Endothelial cell of umbilical vein (primary cell): ENCODE results near the gene RAB11FIP3. TPM values are rescaled to one million over a fixed set of nuclear protein-coding genes. Genes with fewer than 3 reads are reported as not detected.

Experiments used
- BruUV-seq: library from RNA; stranded (reverse); fragments of 400-500 nt; replicated peaks from 2 replicates; lab custom pipeline; 2021; lab: Mats Ljungman, UMichigan
- CTCF ChIA-PET: fragments of 300-600, 350-600 bp; sonication (Branson Sonifier 250); formaldehyde crosslinking; loops from one replicate; lab custom pipeline; 2021; ENCODE audit warnings: antibody characterized with exemption, inconsistent platforms; lab: Charles Lee
- POLR2A ChIA-PET: fragments of 300-600, 350-600 bp; sonication (Branson Sonifier 250); formaldehyde crosslinking; loops from one replicate; lab custom pipeline; 2021; ENCODE audit warnings: antibody characterized with exemption, inconsistent platforms; lab: Charles Lee
- DNase-seq: peaks from one replicate; pipeline ENCODE4 v3.0.0-alpha.2; 2011; ENCODE audit warnings: low read depth, low spot score
- FAIRE-seq: peaks from 2 replicates; lab custom pipeline; 2011; peaks lifted over from hg19 to GRCh38; lab: Jason Lieb, UNC
- H2AFZ ChIP-seq: 2 replicates; pipeline ENCODE4 v1.6.0; 2012; ENCODE audit warnings: low read depth, low read length, control low read depth, inconsistent platforms
- H3K27ac ChIP-seq: 2 replicates; pipeline ENCODE4 v1.5.1; 2011; ENCODE audit warnings: low read depth, mild to moderate bottlenecking, control low read depth, low read length, moderate library complexity; ENCODE audit not compliant: insufficient read depth
- H3K27me3 ChIP-seq, 2 experiments: 2 replicates each; pipeline versions ENCODE4 v1.6.0 to v1.6.1; 2011; ENCODE audit warnings: low read length in 2 of 2, mixed read lengths in 1 of 2; ENCODE audit not compliant: control insufficient read depth in 2 of 2, insufficient read depth in 2 of 2
- H3K36me3 ChIP-seq, 2 experiments: 2 replicates in 1 of 2; 3 replicates in 1 of 2; pipeline ENCODE4 v1.5.1; 2011; ENCODE audit warnings: low read length in 2 of 2, mild to moderate bottlenecking in 1 of 2, moderate library complexity in 1 of 2; ENCODE audit not compliant: control insufficient read depth in 2 of 2, insufficient read depth in 2 of 2; ENCODE audit errors: extremely low read depth in 1 of 2
- H3K4me1 ChIP-seq: 3 replicates; pipeline ENCODE4 v1.5.1; 2011; ENCODE audit warnings: mild to moderate bottlenecking, low read length; ENCODE audit not compliant: control insufficient read depth, insufficient read depth; ENCODE audit errors: extremely low read depth
- H3K4me2 ChIP-seq: 2 replicates; pipeline ENCODE4 v1.6.1; 2011; ENCODE audit warnings: low read length, control low read depth, mixed read lengths; ENCODE audit not compliant: insufficient read depth
- H3K4me3 ChIP-seq, 3 experiments: fragments of 200-600 bp in 1 of 3; sonication (generic), shearing (Covaris generic) in 1 of 3; replicated peaks in 1 of 3; 2 replicates each; pipeline ENCODE4 v1.5.1; 2011 to 2016; ENCODE audit warnings: control low read depth in 3 of 3, low read length in 3 of 3, mild to moderate bottlenecking in 2 of 3, inconsistent platforms in 1 of 3, low read depth in 1 of 3, moderate library complexity in 1 of 3; ENCODE audit not compliant: insufficient read depth in 1 of 3
- H3K79me2 ChIP-seq: 2 replicates; pipeline ENCODE4 v1.6.0; 2012; ENCODE audit warnings: low read length, inconsistent platforms; ENCODE audit not compliant: control insufficient read depth, insufficient read depth
- H3K9ac ChIP-seq: replicated peaks from 2 replicates; pipeline ENCODE3; 2011; ENCODE audit warnings: low read length, control low read depth; ENCODE audit not compliant: insufficient read depth; ENCODE audit errors: extremely low read depth
- H3K9me1 ChIP-seq: replicated peaks from 3 replicates; pipeline ENCODE4 v1.6.0; 2011; ENCODE audit warnings: mild to moderate bottlenecking, low read length; ENCODE audit not compliant: control insufficient read depth, insufficient read depth; ENCODE audit errors: extremely low read depth
- H3K9me3 ChIP-seq: replicated peaks from 2 replicates; pipeline ENCODE4 v1.5.1; 2012; ENCODE audit warnings: low read length, inconsistent platforms; ENCODE audit not compliant: control insufficient read depth, insufficient read depth
- H4K20me1 ChIP-seq: replicated peaks from 2 replicates; pipeline ENCODE3; 2011; ENCODE audit warnings: mild to moderate bottlenecking, low read length; ENCODE audit not compliant: control insufficient read depth, insufficient read depth; ENCODE audit errors: extremely low read depth
- CTCF ChIP-seq, 2 donors: IDR thresholded peaks; 1 replicate in 1 of 2; 2 replicates in 1 of 2; pipeline ENCODE4 v1.5.1; 2011; ENCODE audit warnings: low read length in 2 of 2, mild to moderate bottlenecking in 2 of 2, moderate library complexity in 2 of 2, control low read depth in 1 of 2, inconsistent platforms in 1 of 2, low read depth in 1 of 2; ENCODE audit not compliant: insufficient read depth in 1 of 2; ENCODE audit errors: extremely low read depth in 1 of 2
- EZH2 ChIP-seq: IDR thresholded peaks from 2 replicates; pipeline ENCODE4 v1.6.1; 2012; ENCODE audit warnings: borderline replicate concordance, low read depth, mild to moderate bottlenecking, moderate library complexity, low read length, inconsistent platforms; ENCODE audit not compliant: severe bottlenecking
- FOS ChIP-seq: IDR thresholded peaks from 2 replicates; pipeline ENCODE4 v1.6.1; 2011; ENCODE audit warnings: mild to moderate bottlenecking, low read length, moderate library complexity, borderline replicate concordance; ENCODE audit not compliant: insufficient read depth
- GATA2 ChIP-seq: IDR thresholded peaks from 2 replicates; pipeline ENCODE4 v1.7.0; 2011; ENCODE audit warnings: low read depth, mild to moderate bottlenecking, moderate library complexity, mixed read lengths, low read length; ENCODE audit not compliant: insufficient read length, insufficient read depth
- JUN ChIP-seq: IDR thresholded peaks from 2 replicates; pipeline ENCODE4 v1.6.1; 2011; ENCODE audit warnings: borderline replicate concordance, low read depth; ENCODE audit not compliant: insufficient read length, insufficient read depth
- MAX ChIP-seq: IDR thresholded peaks from 2 replicates; pipeline ENCODE4 v1.6.1; 2011; ENCODE audit not compliant: insufficient read depth, insufficient read length
- MYC ChIP-seq: IDR thresholded peaks from one replicate; pipeline ENCODE4 v1.6.1; 2011; ENCODE audit warnings: mild to moderate bottlenecking, low read depth, low read length
- POLR2A ChIP-seq: IDR thresholded peaks from 2 replicates; pipeline ENCODE4 v1.6.1; 2012; ENCODE audit warnings: low read depth, mild to moderate bottlenecking, control low read depth, low read length
- POLR2AphosphoS5 ChIP-seq: IDR thresholded peaks from 2 replicates; pipeline ENCODE4 v1.6.1; 2012; ENCODE audit warnings: low read depth, mild to moderate bottlenecking, control low read depth, low read length, moderate library complexity; ENCODE audit not compliant: insufficient read depth
- dilution Hi-C: fragments of 300-500 bp; cut with MboI; formaldehyde crosslinking; loops from one replicate; pipeline ENCODE4 v1.15.0; 2019; ENCODE audit warnings: low sequenced_read_pairs; ENCODE audit not compliant: extremely low pct_ligation_motif_present
- intact Hi-C: fragments of 100-400 bp; cut with micrococcal nuclease; formaldehyde crosslinking; loops from one replicate; pipeline ENCODE4 v1.10.0; 2022
- polyA plus RNA-seq, 4 experiments: library from polyadenylated mRNA; depleted of rRNA in 3 of 4; stranded (reverse) in 3 of 4; unstranded in 1 of 4; fragments of >200 nt; gene quantifications; 2 replicates each; pipeline versions ENCODE4 v1.2.1 to v1.2.3, GENCODE V29; 2011 to 2012; ENCODE audit warnings: missing spikeins in 1 of 4
- total RNA-seq: library from RNA; stranded (reverse); gene quantifications from 2 replicates; pipeline ENCODE4 v1.2.3, GENCODE V29; 2021

RAB11FIP3 gene
- total and polyA plus RNA-seq, 2 donors (not counting 3 experiments of a cell fraction or from before 2014, with no cell fraction given) = 20.5 to 75.9 TPM

GRCh38 chr16:525520-526180 lies 100.2 kb downstream of the RAB11FIP3 start:
- TF ChIP-seq POLR2AphosphoS5 (no peak), POLR2A (no peak), MAX (peak; percentile 12), JUN (peak; percentile 78), CTCF (IDR thresholded peaks at IDR 0.05; ENCODE audit: extremely low read depth in 1 of 2, insufficient read depth in 1 of 2, low read depth in 1 of 2, low read length in 2 of 2) (no peak), GATA2 (no peak), EZH2 (no peak), MYC (no peak), FOS (peak; percentile 87)
- no peak overlapping the region for H2AFZ ChIP-seq
- H3K27me3 ChIP-seq = no peaks in the 10 kb centered on the region
- POLR2A ChIA-PET = no interaction called here
- peaks cover 35% of the 10 kb centered on the region for H3K4me1 ChIP-seq
- no peaks in the 10 kb centered on the region for H3K9me1 ChIP-seq
- peak overlapping the region; percentile 73 for H3K4me2 ChIP-seq
- peak; percentile 98 for FAIRE-seq
- intact Hi-C loops (loop anchor here (2.0 to 5.0 kb wide), 2 partner anchors 42 to 129 kb away; partner anchors contain the start of genes NHLRC4, NME4 and PIGQ), dilution Hi-C loops (no loop called here)
- CTCF ChIA-PET = interaction anchor here (0.8 to 1.2 kb wide), 2 partner anchors 28 to 135 kb away, joined by 3 read pairs; no protein-coding TSS in a partner anchor
- no peaks in the 10 kb centered on the region for H3K9me3 ChIP-seq
- peaks cover under 1 to 7% of the 10 kb centered on the region in 2 experiments for H3K36me3 ChIP-seq
- BruUV-seq = no TSS peak
- peak overlapping the region; percentile 12 for H3K9ac ChIP-seq
- H4K20me1 ChIP-seq = no peaks in the 10 kb centered on the region
- peak overlapping the region; percentile 90 for H3K27ac ChIP-seq
- H3K79me2 ChIP-seq = peaks cover 39% of the 10 kb centered on the region
- DNase-seq = peak; percentile 71
- H3K4me3 ChIP-seq = peak overlapping the region in 2 of 3 experiments; percentile 53 to 81
